Right lobe of liver (tissue), 4 donors: ENCODE results near the gene TSPAN9.

ENCODE experiments used
- POLR2A ChIP-seq: fragments of 450-650 bp; IDR thresholded peaks from one replicate; pipeline ENCODE4 v1.6.1; 2017; ENCODE audit warnings: antibody characterized with exemption, mild to moderate bottlenecking
- TF ChIP-seq, protein P1 (sequence below), 4 donors: fragments of 200-600 bp in 3 of 4; fragments of 450-650 bp in 1 of 4; IDR thresholded peaks; one replicate each; pipeline versions ENCODE4 v1.5.1 to v1.8.0; 2016 to 2022; ENCODE audit warnings: antibody characterized with exemption in 4 of 4, mild to moderate bottlenecking in 2 of 4
- donor health status: DM: no; HTN: no; CAD: no.
- donor health status: DM: no; HTN: no; CAD: no.
- donor health status: DM: no; HTN: yes; CAD: no.

GRCh38 chr12:3145546-3146310, 68.5 kb downstream of the TSPAN9 start:
- TF ChIP-seq, protein P1, sequence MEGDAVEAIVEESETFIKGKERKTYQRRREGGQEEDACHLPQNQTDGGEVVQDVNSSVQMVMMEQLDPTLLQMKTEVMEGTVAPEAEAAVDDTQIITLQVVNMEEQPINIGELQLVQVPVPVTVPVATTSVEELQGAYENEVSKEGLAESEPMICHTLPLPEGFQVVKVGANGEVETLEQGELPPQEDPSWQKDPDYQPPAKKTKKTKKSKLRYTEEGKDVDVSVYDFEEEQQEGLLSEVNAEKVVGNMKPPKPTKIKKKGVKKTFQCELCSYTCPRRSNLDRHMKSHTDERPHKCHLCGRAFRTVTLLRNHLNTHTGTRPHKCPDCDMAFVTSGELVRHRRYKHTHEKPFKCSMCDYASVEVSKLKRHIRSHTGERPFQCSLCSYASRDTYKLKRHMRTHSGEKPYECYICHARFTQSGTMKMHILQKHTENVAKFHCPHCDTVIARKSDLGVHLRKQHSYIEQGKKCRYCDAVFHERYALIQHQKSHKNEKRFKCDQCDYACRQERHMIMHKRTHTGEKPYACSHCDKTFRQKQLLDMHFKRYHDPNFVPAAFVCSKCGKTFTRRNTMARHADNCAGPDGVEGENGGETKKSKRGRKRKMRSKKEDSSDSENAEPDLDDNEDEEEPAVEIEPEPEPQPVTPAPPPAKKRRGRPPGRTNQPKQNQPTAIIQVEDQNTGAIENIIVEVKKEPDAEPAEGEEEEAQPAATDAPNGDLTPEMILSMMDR (IDR thresholded peaks at IDR 0.05), result no peak
- TF ChIP-seq POLR2A, result no peak
